ENCODE data around the gene BCL2L15. TPM values are rescaled to one million over a fixed set of nuclear protein-coding genes. Genes with fewer than 3 reads are reported as not detected.
A peak's percentile ranks its signal among the peaks of the same experiment; 100 is the strongest.

Gene BCL2L15
- total and polyA plus RNA-seq, 2 of the 13 experiments (the other 11 are each of a cell fraction or from before 2014, with no cell fraction given) = 0.03 to 0.27 TPM

DNA sequence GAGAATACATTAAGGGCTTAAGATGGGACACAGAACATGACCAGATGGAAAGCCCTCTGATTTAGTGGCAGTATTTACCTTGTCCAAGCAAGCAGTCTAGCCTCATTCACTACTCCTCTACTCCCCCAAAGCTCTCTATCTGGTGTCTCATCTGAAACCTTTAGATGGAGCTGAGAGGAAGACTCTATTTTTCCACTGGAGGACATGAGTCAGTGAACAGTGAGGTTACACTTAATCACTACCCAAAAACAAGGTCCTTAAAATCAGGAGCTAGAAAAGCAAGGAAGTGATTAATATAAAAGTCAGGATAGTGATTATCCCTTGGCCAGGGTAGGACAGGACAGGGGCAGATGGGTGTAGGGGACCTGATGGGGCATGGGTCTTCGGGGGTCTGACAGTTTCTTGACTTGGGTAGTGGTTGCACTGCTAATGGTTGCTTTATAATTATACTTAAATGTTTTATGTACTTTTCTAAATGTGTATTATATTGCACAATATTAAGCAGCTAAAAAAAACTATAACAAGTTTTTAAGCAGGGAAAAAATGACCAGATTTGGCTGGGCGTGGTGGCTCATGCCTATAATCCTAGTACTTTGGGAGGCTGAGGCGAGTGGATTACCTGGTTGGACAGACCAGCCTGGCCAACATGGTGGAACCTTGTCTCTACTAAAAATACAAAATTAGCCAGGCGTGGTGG lies 18.8 kb downstream of the BCL2L15 start:
- ATAC-seq = no peak
- in situ Hi-C loops (cut with HindIII; ENCODE audit: extremely low pct_ligation_motif_present, low pct_unique_long_range_greater_than_20kb) = no loop called here
- H3K27me3 ChIP-seq (ENCODE audit: control insufficient read depth in 1 of 2, insufficient read depth in 2 of 2, low read length in 2 of 2) = peaks cover 0 to 2% of the 10 kb centered on the region in 2 experiments; a peak in 1 of 5 replicates
- no TSS peak for BruUV-seq (replicated peaks)
- no peak overlapping the region for H3K4me2 ChIP-seq (ENCODE audit: low read depth, low read length)
- no peak overlapping the region for H3K4me3 ChIP-seq (replicated peaks in 1 of 3; ENCODE audit: insufficient read depth in 1 of 3, low read depth in 2 of 3, low read length in 3 of 3)
- H3K36me3 ChIP-seq (replicated peaks in 1 of 2; ENCODE audit: control insufficient read depth in 1 of 2, insufficient read depth in 2 of 2, low read length in 2 of 2) = no peaks in the 10 kb centered on the region
- no peaks in the 10 kb centered on the region for H4K20me1 ChIP-seq (ENCODE audit: insufficient read depth, low read length)
- no peak overlapping the region for H3K9ac ChIP-seq (ENCODE audit: insufficient read depth, low read depth, low read length)
- FAIRE-seq = no peak
- no peaks in the 10 kb centered on the region for H3K4me1 ChIP-seq (ENCODE audit: insufficient read depth, low read length)
- POLR2A ChIA-PET = interaction anchor here (0.6 kb wide), 1 partner anchor 14 kb away, joined by 3 read pairs; no protein-coding TSS in a partner anchor
- DNase-seq (ENCODE audit: low spot score) = no peak
- no peaks in the 10 kb centered on the region for H3K79me2 ChIP-seq (ENCODE audit: insufficient read depth, low read length)
- intact Hi-C loops (cut with micrococcal nuclease; ENCODE audit: unreplicated experiment) = no loop called here
- WGBS (ENCODE audit: low lambda C conversion rate) = 14% methylated on average over 4 of the region's 4 CpGs
- TF ChIP-seq FOXO1 (CRISPR knock-in tag; IDR thresholded peaks at IDR 0.05) (no peak), CEBPB (IDR thresholded peaks at IDR 0.05; ENCODE audit: borderline replicate concordance, low read depth, low read length) (0 out of 2 replicates have a peak, but pooled peaks have one; percentile 8)
- no peaks in the 10 kb centered on the region for H3K9me3 ChIP-seq (ENCODE audit: low read length)
- no peak overlapping the region for H3K27ac ChIP-seq (ENCODE audit: extremely low read length, insufficient read depth, low read length)
- CTCF ChIA-PET (ENCODE audit: low intra/inter-chr PET ratio, low total read pairs) = no interaction called here
- no peak overlapping the region for H2AFZ ChIP-seq (ENCODE audit: low read length)

GRCh38 chr1:113861641-113862040 lies 25.7 kb downstream of the BCL2L15 start:
- in situ Hi-C loops (cut with HindIII; ENCODE audit: extremely low pct_ligation_motif_present, low pct_unique_long_range_greater_than_20kb) = no loop called here
- Histone ChIP-seq H4K20me1 (ENCODE audit: insufficient read depth, low read length) (no peaks in the 10 kb centered on the region), H3K79me2 (ENCODE audit: insufficient read depth, low read length) (no peaks in the 10 kb centered on the region), H3K36me3 (replicated peaks in 1 of 2; ENCODE audit: control insufficient read depth in 1 of 2, insufficient read depth in 2 of 2, low read length in 2 of 2) (no peaks in the 10 kb centered on the region), H2AFZ (ENCODE audit: low read length) (no peak overlapping the region), H3K9ac (ENCODE audit: insufficient read depth, low read depth, low read length) (no peak overlapping the region), H3K4me2 (ENCODE audit: low read depth, low read length) (no peak overlapping the region), H3K27ac (ENCODE audit: extremely low read length, insufficient read depth, low read length) (no peak overlapping the region), H3K4me1 (ENCODE audit: insufficient read depth, low read length) (peaks cover 1% of the 10 kb centered on the region), H3K4me3 (replicated peaks in 1 of 3; ENCODE audit: insufficient read depth in 1 of 3, low read depth in 2 of 3, low read length in 3 of 3) (no peak overlapping the region), H3K9me3 (ENCODE audit: low read length) (no peaks in the 10 kb centered on the region), H3K27me3 (ENCODE audit: control insufficient read depth in 1 of 2, insufficient read depth in 2 of 2, low read length in 2 of 2) (no peaks in the 10 kb centered on the region)
- FAIRE-seq (no peak), DNase-seq (ENCODE audit: low spot score) (no peak), ATAC-seq (no peak)
- ChIA-PET CTCF (ENCODE audit: low intra/inter-chr PET ratio, low total read pairs) (no interaction called here), POLR2A (no interaction called here)
- TF ChIP-seq PITX1 (CRISPR knock-in tag; IDR thresholded peaks at IDR 0.05) (no peak), GZF1 (CRISPR knock-in tag; IDR thresholded peaks at IDR 0.05) (no peak)
- TF ChIP-seq, protein P1, sequence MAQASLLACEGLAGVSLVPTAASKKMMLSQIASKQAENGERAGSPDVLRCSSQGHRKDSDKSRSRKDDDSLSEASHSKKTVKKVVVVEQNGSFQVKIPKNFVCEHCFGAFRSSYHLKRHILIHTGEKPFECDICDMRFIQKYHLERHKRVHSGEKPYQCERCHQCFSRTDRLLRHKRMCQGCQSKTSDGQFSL (CRISPR knock-in tag; IDR thresholded peaks at IDR 0.05) = no peak
- BruUV-seq (replicated peaks) = no TSS peak
- intact Hi-C loops (cut with micrococcal nuclease; ENCODE audit: unreplicated experiment) = no loop called here
- whole genome bisulfite sequencing (ENCODE audit: low lambda C conversion rate) = 50% methylated on average over 5 of the region's 5 CpGs

Measured in HepG2 (cell line).